A673 (cell line): ENCODE results near the gene TSSK6. TPM values are rescaled to one million over a fixed set of nuclear protein-coding genes. Genes with fewer than 3 reads are reported as not detected.

Source experiments
- BruUV-seq: library from RNA; stranded (reverse); fragments of 400-500 nt; replicated peaks from 2 replicates; lab custom pipeline; 2021; lab: Mats Ljungman, UMichigan
- CTCF ChIA-PET: fragments of 300-600 bp; sonication (Branson Sonifier 250); formaldehyde crosslinking; loops from one replicate; lab custom pipeline; 2022; ENCODE audit warnings: antibody characterized with exemption; lab: Charles Lee
- POLR2A ChIA-PET: fragments of 300-600 bp; sonication (Branson Sonifier 250); formaldehyde crosslinking; loops from one replicate; lab custom pipeline; 2022; ENCODE audit warnings: antibody characterized with exemption; ENCODE audit not compliant: low non-redundant PET; lab: Charles Lee
- DNase-seq: peaks from one replicate; pipeline ENCODE4 v3.0.0-alpha.2; 2015; ENCODE audit warnings: low spot score
- H3K27ac ChIP-seq: fragments of 200-600 bp; sonication (generic); 2 replicates; pipeline ENCODE4 v1.5.1; 2016; ENCODE audit warnings: mixed run types, low read depth, mild to moderate bottlenecking, mixed read lengths, antibody characterized with exemption, low read length; ENCODE audit not compliant: poor library complexity, severe bottlenecking
- H3K27me3 ChIP-seq: fragments of 200-600 bp; sonication (generic); replicated peaks from 2 replicates; pipeline ENCODE4 v1.6.1; 2017; ENCODE audit warnings: mixed run types, low read depth, mild to moderate bottlenecking, mixed read lengths, antibody characterized with exemption, low read length; ENCODE audit not compliant: insufficient read depth, poor library complexity
- H3K36me3 ChIP-seq: fragments of 200-600 bp; sonication (generic); 2 replicates; pipeline ENCODE4 v1.6.1; 2016; ENCODE audit warnings: mixed run types, mild to moderate bottlenecking, mixed read lengths, antibody characterized with exemption, low read length; ENCODE audit not compliant: insufficient read depth, poor library complexity, severe bottlenecking
- H3K4me1 ChIP-seq: fragments of 200-600 bp; sonication (generic); 2 replicates; pipeline ENCODE4 v1.6.1; 2017; ENCODE audit warnings: mixed run types, mild to moderate bottlenecking, mixed read lengths, antibody characterized with exemption, low read length; ENCODE audit not compliant: insufficient read depth, poor library complexity, severe bottlenecking
- H3K4me3 ChIP-seq: fragments of 200-600 bp; sonication (generic); 2 replicates; pipeline ENCODE4 v1.5.1; 2016; ENCODE audit warnings: low read depth, mixed run types, mild to moderate bottlenecking, mixed read lengths, low read length; ENCODE audit not compliant: poor library complexity, severe bottlenecking
- H3K9me3 ChIP-seq: fragments of 200-600 bp; sonication (generic); 2 replicates; pipeline ENCODE4 v1.6.1; 2016; ENCODE audit warnings: mixed run types, low read depth, mild to moderate bottlenecking, mixed read lengths, antibody characterized with exemption, low read length; ENCODE audit not compliant: poor library complexity, severe bottlenecking
- CTCF ChIP-seq: fragments of 300-800, 200-600 bp; sonication (generic); conservative IDR thresholded peaks from 2 replicates; pipeline ENCODE4 v1.5.1; 2017; ENCODE audit warnings: low read depth, mild to moderate bottlenecking, antibody characterized with exemption, low read length, moderate library complexity, mixed read lengths
- EZH2 ChIP-seq: fragments of 200-600 bp; sonication (generic); IDR thresholded peaks from 2 replicates; pipeline ENCODE4 v1.6.1; 2017; ENCODE audit warnings: borderline replicate concordance, low read depth, mild to moderate bottlenecking, mixed read lengths, antibody characterized with exemption, low read length; ENCODE audit not compliant: poor library complexity, severe bottlenecking
- intact Hi-C: fragments of 100-400 bp; cut with micrococcal nuclease; formaldehyde crosslinking; loops from one replicate; pipeline ENCODE4 v1.10.0; 2022; ENCODE audit not compliant: unreplicated experiment
- total RNA-seq: library from RNA; stranded (reverse); gene quantifications from 2 replicates; pipeline ENCODE4 v1.2.3, GENCODE V29; 2021

TSSK6 gene
- total RNA-seq, 1 experiment from 2014 or later: 2.5 TPM

GRCh38 chr19:19468424-19469050 is 46.8 kb downstream of the TSSK6 start:
- DNase-seq: peak; percentile 38
- CTCF ChIA-PET: no interaction called here
- no peak overlapping the region for H3K27ac ChIP-seq
- TSS peak; percentile 26 for BruUV-seq
- intact Hi-C loops: no loop called here
- no peaks in the 10 kb centered on the region for H3K27me3 ChIP-seq
- H3K9me3 ChIP-seq: peaks cover 28% of the 10 kb centered on the region
- H3K4me1 ChIP-seq: peaks cover 10% of the 10 kb centered on the region
- TF ChIP-seq CTCF (no peak), EZH2 (no peak)
- peaks cover 36% of the 10 kb centered on the region for H3K36me3 ChIP-seq
- no peak overlapping the region for H3K4me3 ChIP-seq
- POLR2A ChIA-PET: no interaction called here

GRCh38 chr19:19466201-19466600 is 49.1 kb downstream of the TSSK6 start:
- no TSS peak for BruUV-seq
- TF ChIP-seq EZH2 (no peak), CTCF (no peak)
- CTCF ChIA-PET: no interaction called here
- Histone ChIP-seq H3K27me3 (no peaks in the 10 kb centered on the region), H3K27ac (no peak overlapping the region), H3K4me1 (peaks cover 33% of the 10 kb centered on the region), H3K9me3 (peaks cover 28% of the 10 kb centered on the region), H3K36me3 (peaks cover 36% of the 10 kb centered on the region), H3K4me3 (no peak overlapping the region)
- POLR2A ChIA-PET: no interaction called here
- intact Hi-C loops: no loop called here
- no peak for DNase-seq

DNA sequence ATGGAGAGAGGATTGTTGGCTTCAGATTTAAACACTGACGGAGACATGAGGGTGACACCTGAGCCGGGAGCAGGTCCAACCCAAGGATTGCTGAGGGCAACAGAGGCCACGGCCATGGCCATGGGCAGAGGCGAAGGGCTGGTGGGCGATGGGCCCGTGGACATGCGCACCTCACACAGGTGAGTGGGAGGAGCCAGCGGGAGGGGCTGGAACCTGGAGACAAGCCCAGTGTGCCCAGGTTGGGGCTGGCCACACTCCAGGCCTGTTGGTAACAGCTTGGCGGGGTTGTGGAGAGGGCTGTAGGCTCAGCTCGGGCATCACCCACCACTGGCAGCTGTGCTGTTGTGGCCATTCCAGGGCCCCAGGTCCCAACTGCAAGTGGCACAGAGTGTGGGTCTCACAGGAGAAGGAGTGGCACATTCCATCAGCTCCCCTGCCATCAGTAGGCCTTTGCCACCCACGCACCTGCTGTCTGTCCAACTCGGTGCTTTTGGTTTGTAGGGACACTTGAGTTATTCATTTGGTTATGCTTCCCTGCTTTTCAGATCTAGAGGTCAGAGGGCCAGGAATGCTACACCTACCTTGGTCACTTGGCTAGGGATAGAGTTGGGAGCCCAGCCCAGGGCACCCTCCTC is 49.8 kb downstream of the TSSK6 start:
- H3K27ac ChIP-seq: no peak overlapping the region
- intact Hi-C loops: no loop called here
- peaks cover 36% of the 10 kb centered on the region for H3K36me3 ChIP-seq

More for the DNA sequence above, 49.8 kb downstream of the TSSK6 start:
- POLR2A ChIA-PET: no interaction called here
- BruUV-seq: no TSS peak
- no peak overlapping the region for H3K4me3 ChIP-seq
- CTCF ChIA-PET: no interaction called here
- no peak for DNase-seq
- H3K9me3 ChIP-seq: peaks cover 28% of the 10 kb centered on the region
- no peak for TF ChIP-seq EZH2
- TF ChIP-seq CTCF: no peak
- H3K4me1 ChIP-seq: peaks cover 40% of the 10 kb centered on the region
- no peaks in the 10 kb centered on the region for H3K27me3 ChIP-seq
